GM19397 (cell line): ENCODE data around the gene SERPINE1.
"Not testable (repeated sequence)": the region's sequence is repeated elsewhere in the genome, so short reads cannot be mapped to it uniquely, and the experiment has no call there.

Experiments
- ATAC-seq: cut with Tn5 transposase; IDR thresholded peaks from one replicate; pipeline ENCODE4 v1.9.1; 2021; ENCODE audit warnings: mild to moderate bottlenecking, moderate library complexity; ENCODE audit not compliant: unreplicated experiment

Gene SERPINE1

DNA sequence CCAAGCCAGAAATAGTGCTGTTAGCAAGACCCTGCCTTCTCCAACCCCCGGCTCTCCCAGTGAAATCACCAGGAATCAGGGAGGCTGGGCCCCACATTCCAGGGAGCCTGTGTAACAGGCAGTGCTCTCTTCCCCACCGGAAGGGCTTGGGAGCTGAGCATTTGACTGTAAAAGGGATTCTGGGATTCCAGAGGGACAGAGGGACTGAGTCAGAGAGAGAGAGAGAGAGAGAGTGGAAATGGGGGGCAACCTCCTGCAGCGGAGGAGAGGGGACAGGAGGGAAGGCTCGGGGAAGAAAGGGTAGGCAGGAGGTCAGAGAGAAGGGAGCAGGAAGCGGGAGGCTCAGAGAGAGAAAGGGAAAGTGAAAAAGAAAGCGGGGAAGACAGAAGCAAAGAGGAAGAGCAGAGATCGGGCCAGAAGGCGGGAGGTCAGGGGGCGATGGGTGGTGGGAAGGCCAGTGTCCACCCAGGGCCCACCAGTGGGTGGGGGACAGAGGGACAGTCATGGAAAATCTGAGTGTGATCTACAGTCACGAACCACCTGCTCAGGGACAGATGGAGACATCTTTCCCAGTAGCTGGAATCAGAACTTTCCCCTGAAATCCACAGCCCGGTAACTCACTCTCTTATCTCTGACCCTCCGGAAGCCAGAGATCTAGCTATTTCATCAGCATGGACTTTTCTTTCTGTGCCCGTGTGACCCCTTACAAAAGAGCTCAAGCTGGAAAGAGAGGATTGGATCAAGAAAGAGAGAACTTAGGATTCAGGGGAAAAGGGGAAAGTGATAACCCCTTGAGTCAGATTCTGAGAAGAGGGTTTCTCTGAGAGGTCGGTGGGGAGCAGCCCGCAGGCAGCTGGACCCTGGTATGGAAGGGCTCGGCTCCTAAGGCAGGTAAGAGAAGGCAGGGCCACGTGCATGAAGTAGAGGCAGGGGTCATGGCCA is 4.6 kb upstream of the SERPINE1 start:
- no peak for ATAC-seq

GRCh38 chr7:101122933-101123702 is 3.8 kb upstream of the SERPINE1 start:
- no peak for ATAC-seq

DNA sequence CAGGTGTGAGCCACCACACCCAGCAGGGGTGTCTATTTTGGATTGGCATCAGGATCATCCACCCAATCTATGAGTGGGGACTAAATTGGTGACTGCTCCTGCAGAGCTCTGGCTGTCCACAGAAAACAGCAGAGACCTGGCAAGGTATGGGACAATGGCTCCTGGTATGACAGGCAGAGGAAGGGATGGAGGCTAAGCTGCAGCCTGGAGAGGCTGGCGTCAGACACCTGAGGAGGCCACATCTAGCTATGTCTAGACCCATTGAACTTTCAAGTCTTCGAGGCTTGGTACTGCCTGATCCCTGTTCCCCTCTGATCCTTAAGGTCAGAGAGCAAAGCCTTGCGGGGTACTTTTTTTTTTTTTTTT is 3.2 kb upstream of the SERPINE1 start:
- no peak for ATAC-seq

DNA sequence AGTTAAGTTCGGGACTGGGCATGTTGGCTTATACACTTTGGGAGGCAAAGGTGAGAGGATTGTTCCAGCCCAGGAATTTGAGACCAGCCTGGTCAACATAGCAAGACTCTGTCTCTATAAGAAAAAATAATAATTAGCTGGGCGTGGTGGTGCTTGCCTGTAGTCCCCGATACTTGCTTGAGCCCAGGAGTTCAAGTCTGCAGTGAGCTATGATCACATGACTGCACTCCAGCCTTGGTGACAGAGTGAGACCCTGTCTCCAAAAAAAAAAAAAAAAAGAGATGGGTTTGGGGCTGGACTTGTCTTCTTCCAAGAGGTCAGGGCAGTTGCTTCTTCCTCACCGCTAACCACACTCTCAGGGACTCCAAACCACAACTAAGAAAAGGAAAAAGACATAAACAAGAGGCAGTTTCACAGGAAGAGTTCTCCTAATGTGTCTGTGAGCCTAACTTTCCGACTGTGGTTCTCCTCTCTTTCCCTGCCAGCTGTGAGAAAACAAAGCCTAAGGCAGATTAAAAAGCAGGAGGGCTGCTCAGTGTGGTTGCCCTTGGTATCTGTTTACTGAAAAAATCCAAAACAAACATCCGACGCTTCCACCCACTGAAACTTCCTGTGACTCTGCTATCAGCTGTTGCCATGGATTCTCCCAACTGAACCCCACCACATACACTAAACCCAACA is 2.4 kb upstream of the SERPINE1 start:
- no peak for ATAC-seq

DNA sequence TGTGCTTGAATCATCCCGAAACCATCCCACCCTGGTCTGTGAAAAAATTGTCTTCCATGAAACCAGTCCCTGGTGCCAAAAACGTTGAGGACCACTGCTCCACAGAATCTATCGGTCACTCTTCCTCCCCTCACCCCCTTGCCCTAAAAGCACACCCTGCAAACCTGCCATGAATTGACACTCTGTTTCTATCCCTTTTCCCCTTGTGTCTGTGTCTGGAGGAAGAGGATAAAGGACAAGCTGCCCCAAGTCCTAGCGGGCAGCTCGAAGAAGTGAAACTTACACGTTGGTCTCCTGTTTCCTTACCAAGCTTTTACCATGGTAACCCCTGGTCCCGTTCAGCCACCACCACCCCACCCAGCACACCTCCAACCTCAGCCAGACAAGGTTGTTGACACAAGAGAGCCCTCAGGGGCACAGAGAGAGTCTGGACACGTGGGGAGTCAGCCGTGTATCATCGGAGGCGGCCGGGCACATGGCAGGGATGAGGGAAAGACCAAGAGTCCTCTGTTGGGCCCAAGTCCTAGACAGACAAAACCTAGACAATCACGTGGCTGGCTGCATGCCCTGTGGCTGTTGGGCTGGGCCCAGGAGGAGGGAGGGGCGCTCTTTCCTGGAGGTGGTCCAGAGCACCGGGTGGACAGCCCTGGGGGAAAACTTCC is 784 bp upstream of the SERPINE1 start:
- peak; percentile 56 for ATAC-seq

DNA sequence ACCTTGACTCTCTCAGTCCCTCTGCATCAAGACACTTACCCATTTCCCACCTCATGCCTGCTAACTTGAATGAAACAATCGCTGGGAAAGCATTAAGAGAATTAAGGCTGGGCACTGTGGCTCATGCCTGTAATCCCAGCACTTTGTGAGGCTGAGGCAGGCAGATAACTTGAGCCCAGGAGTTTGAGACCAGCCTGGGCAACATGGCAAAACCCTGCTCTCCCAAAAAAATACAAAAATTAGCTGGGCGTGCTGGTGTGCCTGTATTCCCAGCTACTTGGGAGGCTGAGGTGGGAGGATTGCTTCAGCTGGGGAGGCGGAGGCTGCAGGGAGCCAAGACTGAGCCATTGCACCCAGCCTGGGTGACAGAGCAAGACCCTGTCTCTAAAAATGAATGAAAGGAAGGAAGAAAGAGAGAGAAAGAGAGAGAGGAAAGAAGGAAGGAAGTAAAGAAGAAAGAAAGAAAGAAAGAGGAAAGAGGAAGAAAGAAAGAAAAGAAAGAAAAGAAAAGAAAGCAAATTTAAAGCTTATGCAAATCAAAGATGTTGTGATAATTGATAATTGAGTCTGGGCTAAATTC is 646 bp downstream of the SERPINE1 start:
- ATAC-seq, result no peak

DNA sequence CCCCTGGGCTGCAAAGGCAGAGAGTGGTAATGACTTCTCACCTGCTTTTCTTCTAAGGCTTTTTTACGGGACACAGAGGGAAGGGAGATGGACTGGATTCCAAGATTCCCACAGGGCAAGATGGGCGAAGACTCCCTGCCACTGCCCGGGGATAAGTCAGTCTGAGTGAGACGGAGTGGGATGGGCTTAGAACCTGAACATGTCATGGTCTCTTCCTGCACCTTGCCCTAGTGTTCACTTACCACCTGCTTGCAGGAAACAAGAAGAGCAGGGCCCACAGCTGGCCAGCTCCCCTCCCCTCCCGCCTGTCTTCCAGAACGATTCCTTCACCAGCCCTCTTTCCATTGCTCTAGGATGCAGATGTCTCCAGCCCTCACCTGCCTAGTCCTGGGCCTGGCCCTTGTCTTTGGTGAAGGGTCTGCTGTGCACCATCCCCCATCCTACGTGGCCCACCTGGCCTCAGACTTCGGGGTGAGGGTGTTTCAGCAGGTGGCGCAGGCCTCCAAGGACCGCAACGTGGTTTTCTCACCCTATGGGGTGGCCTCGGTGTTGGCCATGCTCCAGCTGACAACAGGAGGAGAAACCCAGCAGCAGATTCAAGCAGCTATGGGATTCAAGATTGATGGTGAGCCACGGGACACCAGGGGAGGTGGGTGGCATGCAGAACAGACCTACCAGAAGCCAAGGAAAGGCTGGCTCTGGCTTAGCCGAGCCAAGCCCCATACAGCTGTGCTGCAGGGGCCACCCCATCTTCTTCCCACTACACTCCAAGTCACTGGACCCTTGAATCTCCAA is 1.3 kb downstream of the SERPINE1 start:
- no peak for ATAC-seq

DNA sequence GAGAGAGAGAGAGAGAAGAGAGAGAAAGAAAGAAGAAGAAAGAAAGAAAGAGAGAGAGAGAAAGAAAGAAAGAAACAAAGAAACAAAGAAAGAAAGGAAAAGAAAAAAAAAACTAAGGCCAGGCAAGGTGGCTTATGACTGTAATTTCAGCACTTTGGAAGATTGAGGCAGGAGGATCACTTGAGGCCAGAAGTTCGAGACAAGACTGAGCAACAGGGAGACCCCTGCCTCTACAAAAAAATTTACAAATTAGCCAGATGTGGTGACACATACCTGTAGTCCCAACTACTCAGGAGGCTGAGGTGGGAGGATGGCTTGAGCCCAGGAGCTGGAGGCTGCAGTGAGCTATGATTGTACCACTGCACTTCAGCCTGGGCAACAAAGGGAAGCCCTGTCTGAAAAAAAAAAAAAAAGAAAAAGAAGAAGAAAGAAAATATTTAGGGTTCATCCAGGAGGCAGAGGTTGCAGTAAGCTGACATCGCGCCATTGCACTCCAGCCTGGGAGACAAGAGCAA is 2.8 kb downstream of the SERPINE1 start:
- no peak for ATAC-seq

DNA sequence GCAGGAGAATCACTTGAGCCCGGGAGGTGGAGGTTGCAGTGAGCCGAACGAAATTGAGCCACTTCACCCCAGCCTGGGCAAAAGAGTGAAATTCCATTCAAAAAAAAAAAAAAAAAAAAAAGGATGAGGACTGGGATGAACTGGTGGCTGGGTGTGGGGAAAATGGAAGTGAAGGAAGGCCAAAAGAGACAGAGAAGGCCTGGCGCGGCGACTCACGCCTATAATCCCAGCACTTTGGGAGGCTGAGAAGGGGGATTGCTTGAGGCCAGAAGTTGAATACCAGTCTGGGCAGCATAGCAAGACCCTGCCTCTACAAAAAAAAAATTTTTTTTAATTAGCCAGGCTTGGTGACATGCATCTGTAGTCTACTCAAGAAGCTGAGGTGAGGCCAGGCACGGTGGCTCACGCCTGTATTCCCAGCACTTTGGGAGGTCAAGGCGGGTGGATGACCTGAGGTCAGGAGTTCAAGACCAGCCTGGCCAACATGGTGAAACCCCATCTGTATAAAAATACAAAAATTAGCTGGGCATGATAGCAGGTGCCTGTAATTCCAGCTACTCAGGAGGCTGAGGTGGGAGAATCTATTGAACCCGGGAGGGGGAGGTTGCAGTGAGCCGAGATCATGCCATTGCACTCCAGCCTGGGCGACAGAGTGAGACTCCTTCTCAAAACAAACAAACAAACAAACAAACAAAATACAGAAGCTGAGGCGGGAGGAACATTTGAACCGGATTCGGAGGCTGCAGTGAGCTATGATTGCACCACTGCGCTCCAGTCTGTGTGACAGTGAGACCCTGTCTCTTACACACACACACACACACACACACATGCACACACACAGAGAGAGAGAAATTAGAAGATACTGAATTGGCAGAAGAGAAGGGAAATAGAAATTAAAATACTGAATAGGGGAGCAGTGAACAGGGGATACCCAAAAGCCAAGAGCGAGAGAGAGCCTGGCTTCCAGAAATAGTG is 6.0 kb downstream of the SERPINE1 start:
- not testable (repeated sequence) for ATAC-seq

DNA sequence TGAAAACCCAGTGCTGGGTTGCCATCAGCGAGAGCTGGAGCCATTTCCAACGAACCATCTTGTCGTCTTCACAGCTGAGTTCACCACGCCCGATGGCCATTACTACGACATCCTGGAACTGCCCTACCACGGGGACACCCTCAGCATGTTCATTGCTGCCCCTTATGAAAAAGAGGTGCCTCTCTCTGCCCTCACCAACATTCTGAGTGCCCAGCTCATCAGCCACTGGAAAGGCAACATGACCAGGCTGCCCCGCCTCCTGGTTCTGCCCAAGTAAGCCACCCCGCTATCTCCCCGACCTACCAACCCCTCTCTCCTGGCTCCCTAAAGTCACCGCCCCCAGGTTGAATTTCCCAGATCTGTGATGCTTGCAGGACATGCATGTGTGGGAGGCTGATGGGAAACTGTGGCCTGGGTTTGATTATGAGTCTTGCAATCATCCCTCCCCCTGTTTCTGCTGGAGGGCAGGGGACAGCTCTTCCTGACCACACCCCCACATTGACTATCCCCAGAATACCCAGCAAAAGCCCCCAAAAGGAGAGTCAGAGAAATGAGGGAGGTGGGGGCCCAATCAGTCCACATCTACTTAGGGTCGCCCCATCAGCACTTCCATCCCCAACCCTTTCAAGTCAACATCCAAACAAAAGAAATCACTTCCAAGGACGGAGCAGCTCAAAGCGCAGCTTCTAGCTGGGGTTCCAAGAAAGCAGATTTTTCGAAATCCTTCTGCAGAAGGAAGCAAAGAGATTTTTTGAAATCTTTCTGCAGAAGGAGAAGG is 6.9 kb downstream of the SERPINE1 start:
- no peak for ATAC-seq

DNA sequence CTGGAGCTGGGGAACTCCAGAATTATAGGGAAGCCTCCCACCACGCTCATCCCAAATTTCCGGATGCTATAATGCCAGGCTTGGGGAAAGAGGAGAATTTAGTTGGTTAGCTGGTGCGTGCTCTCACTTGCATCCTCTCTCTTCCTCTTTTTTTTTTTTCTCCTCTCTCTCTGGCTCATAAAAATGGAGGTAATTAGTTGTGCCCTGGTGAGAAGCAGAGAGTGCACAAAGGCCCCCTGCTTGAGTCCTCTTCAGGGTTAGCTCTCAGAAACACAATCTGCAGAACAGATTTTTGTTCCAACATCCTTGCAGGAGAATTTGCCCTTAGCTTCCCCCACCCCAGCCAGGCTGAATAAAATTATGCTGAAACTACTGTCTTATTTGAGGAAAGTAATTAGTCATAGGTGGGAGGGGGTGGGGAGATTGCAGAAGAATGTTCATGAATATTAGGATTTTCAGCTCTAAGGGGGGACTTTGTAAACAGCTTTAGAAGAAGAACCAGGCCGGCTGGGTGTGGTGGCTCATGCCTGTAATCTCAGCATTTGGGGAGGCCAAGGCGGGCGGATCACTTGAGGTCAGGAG is 7.6 kb downstream of the SERPINE1 start:
- ATAC-seq, result no peak

GRCh38 chr7:101137651-101138212 is 10.8 kb downstream of the SERPINE1 start:
- no peak for ATAC-seq

- ATAC-seq, result no peak
These were observed 11.4 kb downstream of the SERPINE1 start for GRCh38 chr7:101138213-101138870.

DNA sequence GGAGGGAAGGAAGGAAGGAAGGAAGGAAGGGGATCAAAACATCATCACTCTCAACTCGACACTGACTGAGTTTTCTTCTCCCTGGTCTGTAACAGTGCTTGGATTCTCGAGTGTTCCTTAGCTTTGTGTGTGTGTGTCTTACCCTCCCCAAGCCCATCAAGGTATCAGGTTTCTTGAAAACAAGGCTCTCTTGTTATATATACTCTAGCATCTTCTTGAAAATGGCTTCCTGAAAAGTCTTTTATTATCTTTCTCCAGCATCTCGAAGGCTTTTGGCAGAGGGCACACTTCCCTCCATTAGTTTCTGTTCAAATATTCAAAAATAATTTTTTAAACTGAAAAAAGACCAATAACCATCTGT is 13.4 kb downstream of the SERPINE1 start:
- no peak for ATAC-seq

GRCh38 chr7:101140746-101141382 is 14.0 kb downstream of the SERPINE1 start:
- no peak for ATAC-seq
